Neural crest cell (in vitro differentiated cells): ENCODE data around the gene FAM117A. TPM values are rescaled to one million over a fixed set of nuclear protein-coding genes. Genes with fewer than 3 reads are reported as not detected.

Experiments used
- DNase-seq: peaks from one replicate; pipeline ENCODE4 v3.0.0; 2021; ENCODE audit warnings: low read depth, mixed read lengths, low spot score
- H3K27ac Mint-ChIP-seq: one replicate; pipeline ENCODE4 v1.8.0; 2021; ENCODE audit warnings: mild to moderate bottlenecking, mixed read lengths; ENCODE audit not compliant: unreplicated experiment
- H3K27me3 Mint-ChIP-seq: 2 replicates; pipeline ENCODE4 v1.8.0; 2021; ENCODE audit warnings: low read depth, mild to moderate bottlenecking, mixed read lengths
- H3K36me3 Mint-ChIP-seq: 2 replicates; pipeline ENCODE4 v1.8.0; 2021; ENCODE audit warnings: low read depth, mild to moderate bottlenecking, mixed read lengths
- H3K4me1 Mint-ChIP-seq: 2 replicates; pipeline ENCODE4 v1.8.0; 2021; ENCODE audit warnings: mixed read lengths
- H3K4me3 Mint-ChIP-seq: one replicate; pipeline ENCODE4 v1.8.0; 2021; ENCODE audit warnings: mild to moderate bottlenecking, mixed read lengths
- H3K9me3 Mint-ChIP-seq: 2 replicates; pipeline ENCODE4 v1.8.0; 2021; ENCODE audit warnings: mixed read lengths
- long read RNA-seq: library from polyadenylated mRNA; unstranded; transcript quantifications from one replicate; pipeline ENCODE4 v2.0.0, GENCODE V29; 2020
- total RNA-seq: library from RNA; stranded (reverse); gene quantifications from 2 replicates; pipeline ENCODE4 v1.2.1, GENCODE V29; 2021
- TF ChIP-seq, protein P1 (sequence below): fragments of 200-600 bp; sonication (generic); conservative IDR thresholded peaks from 2 replicates; pipeline ENCODE4 v1.5.0; 2021; ENCODE audit warnings: antibody characterized with exemption, mild to moderate bottlenecking

Gene FAM117A
- 13.6 and 17.0 TPM in 2 replicates for total RNA-seq
- long read RNA-seq = 0 reads

DNA sequence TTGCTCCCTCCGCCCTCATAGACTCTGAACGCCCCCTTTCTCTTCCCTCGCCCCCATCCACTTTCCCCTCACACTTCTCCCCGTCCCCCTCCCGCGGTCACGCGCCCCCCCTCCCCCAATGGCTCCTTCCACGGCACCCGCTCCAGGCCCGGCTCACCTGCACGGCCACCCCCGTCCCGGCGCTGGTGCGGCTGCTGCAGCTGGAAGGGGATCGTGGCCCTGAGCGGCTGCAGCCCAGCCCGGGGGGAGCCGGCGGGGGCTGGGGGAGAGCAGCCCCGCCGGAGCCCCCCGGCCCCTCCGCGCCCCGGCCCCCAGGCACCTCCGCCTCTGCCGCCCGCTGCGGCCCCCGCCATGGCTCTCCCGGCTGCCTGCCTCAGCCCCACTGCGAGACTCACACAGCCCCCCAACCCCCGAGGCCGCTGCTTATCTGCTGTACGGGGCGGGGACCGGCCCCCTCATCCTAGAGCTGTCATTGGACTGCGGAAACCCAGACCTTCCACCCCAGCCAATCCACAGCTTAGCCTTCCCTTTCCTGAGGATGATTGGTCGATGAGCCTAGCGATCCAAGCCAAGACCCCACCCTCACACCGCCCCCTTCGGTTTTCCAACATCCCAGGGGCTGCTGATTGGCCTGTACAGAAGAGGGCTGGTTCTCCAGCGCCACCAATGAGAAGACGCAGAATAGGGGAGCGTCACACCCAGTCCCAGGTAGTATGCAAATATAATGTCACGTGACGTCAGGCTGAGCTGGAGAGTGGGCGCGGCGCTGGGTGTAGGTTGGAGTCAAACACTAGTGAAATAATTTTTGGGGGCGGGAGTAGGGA lies at the start of gene FAM117A:
TSS of gene FAM117A (minus strand) at position 397 of the 824 bp plus-strand sequence. CDS start at position 353, 44 bp downstream.
- DNase-seq = peak; percentile 87
- TF ChIP-seq, protein P1, sequence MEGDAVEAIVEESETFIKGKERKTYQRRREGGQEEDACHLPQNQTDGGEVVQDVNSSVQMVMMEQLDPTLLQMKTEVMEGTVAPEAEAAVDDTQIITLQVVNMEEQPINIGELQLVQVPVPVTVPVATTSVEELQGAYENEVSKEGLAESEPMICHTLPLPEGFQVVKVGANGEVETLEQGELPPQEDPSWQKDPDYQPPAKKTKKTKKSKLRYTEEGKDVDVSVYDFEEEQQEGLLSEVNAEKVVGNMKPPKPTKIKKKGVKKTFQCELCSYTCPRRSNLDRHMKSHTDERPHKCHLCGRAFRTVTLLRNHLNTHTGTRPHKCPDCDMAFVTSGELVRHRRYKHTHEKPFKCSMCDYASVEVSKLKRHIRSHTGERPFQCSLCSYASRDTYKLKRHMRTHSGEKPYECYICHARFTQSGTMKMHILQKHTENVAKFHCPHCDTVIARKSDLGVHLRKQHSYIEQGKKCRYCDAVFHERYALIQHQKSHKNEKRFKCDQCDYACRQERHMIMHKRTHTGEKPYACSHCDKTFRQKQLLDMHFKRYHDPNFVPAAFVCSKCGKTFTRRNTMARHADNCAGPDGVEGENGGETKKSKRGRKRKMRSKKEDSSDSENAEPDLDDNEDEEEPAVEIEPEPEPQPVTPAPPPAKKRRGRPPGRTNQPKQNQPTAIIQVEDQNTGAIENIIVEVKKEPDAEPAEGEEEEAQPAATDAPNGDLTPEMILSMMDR = no peak
- Mint-ChIP-seq H3K36me3 (no peaks in the 10 kb centered on the region), H3K9me3 (peaks cover 4% of the 10 kb centered on the region), H3K4me1 (peaks cover 25% of the 10 kb centered on the region), H3K27me3 (peaks cover 32% of the 10 kb centered on the region), H3K4me3 (peak within 1 kb of the TSS; percentile 94), H3K27ac (peak within 1 kb of the TSS; percentile 70)

DNA sequence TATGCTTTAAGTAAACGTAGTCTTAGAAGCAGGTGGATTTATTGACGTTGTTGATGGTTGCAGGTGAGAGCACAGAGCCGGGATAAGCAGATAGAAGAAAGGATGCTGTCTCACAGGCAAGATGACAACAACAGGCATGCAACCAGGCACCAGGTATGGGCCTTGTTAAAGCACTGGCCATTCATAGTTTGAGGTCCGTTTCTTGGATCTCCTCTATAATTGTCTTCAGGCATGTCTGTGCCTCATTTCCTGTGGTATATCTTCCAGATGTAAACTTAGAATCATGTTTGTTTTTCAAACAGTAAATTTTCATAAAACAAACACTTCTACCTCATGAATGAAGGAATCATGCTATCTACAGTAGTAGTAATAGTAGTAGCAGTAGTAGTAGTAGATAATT lies 45.1 kb upstream of the FAM117A start:
- Mint-ChIP-seq H3K4me3 (no peak overlapping the region), H3K27ac (no peak overlapping the region), H3K9me3 (no peaks in the 10 kb centered on the region)

GRCh38 chr17:49798738-49799137 lies 34.8 kb upstream of the FAM117A start:
- peaks cover 15% of the 10 kb centered on the region for H3K36me3 Mint-ChIP-seq
- no peak overlapping the region for H3K27ac Mint-ChIP-seq
- H3K9me3 Mint-ChIP-seq = no peaks in the 10 kb centered on the region
- H3K4me3 Mint-ChIP-seq = no peak overlapping the region
- DNase-seq = no peak
- no peaks in the 10 kb centered on the region for H3K4me1 Mint-ChIP-seq
- H3K27me3 Mint-ChIP-seq = no peaks in the 10 kb centered on the region
- TF ChIP-seq, protein P1 = no peak

More for the DNA sequence above, 45.1 kb upstream of the FAM117A start:
- Mint-ChIP-seq H3K36me3 (peaks cover 9% of the 10 kb centered on the region), H3K4me1 (peaks cover 7% of the 10 kb centered on the region), H3K27me3 (no peaks in the 10 kb centered on the region)
- no peak for DNase-seq
- TF ChIP-seq, protein P1 = no peak

DNA sequence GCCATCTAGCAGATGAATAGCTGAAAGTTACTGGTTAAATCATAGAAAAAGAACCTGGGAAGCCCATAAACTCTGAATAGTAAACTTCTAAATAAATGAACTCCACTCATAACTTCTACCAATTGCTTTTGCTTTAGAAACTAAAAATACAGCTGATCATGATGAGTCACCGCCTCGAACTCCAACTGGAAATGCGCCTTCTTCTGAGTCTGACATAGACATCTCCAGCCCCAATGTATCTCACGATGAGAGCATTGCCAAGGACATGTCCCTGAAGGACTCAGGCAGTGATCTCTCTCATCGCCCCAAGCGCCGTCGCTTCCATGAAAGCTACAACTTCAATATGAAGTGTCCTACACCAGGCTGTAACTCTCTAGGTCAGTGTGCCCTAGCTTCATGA lies 34.3 kb upstream of the FAM117A start:
- Mint-ChIP-seq H3K36me3 (peaks cover 15% of the 10 kb centered on the region), H3K27me3 (no peaks in the 10 kb centered on the region), H3K9me3 (no peaks in the 10 kb centered on the region), H3K4me3 (no peak overlapping the region), H3K27ac (no peak overlapping the region), H3K4me1 (no peaks in the 10 kb centered on the region)
- DNase-seq = no peak
- TF ChIP-seq, protein P1 = no peak

DNA sequence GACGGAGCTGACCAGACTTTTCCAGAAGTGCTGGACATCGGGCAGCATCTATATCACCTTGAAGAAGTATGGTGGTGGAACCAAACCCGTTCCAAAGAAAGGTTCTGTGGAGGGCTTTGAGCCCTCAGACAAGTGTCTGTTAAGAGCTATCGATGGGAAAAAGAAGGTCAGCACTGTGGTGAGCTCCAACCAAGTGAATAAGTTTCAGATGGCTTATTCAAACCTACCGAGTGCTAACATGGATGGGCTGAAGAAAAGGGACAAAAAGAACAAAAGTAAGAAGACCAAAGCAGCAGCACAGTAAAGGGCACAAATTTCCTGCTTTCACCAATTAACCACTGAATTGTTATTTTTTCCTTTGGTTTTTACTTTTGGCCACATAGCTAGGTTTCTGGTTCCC lies 31.4 kb upstream of the FAM117A start:
- H3K27me3 Mint-ChIP-seq = no peaks in the 10 kb centered on the region
- H3K4me1 Mint-ChIP-seq = peaks cover 4% of the 10 kb centered on the region
- H3K4me3 Mint-ChIP-seq = no peak overlapping the region
- TF ChIP-seq, protein P1 = no peak
- no peak for DNase-seq
- H3K36me3 Mint-ChIP-seq = peaks cover 7% of the 10 kb centered on the region
- no peak overlapping the region for H3K27ac Mint-ChIP-seq
- H3K9me3 Mint-ChIP-seq = no peaks in the 10 kb centered on the region
